ENCODE results near the gene CACFD1. TPM values are rescaled to one million over a fixed set of nuclear protein-coding genes. Genes with fewer than 3 reads are reported as not detected.

The CACFD1 gene
- total and polyA plus RNA-seq, 9 of the 15 experiments (the other 6 are each of a cell fraction or from before 2014, with no cell fraction given), result 0.11 to 1.4 (median 1.1) TPM; not detected in 2

GRCh38 chr9:133417541-133418461 is 42.0 kb upstream of the CACFD1 start, which contains the start of gene REXO4 (continued):
- TF ChIP-seq IRF9 (tag; IDR thresholded peaks at IDR 0.05) (no peak), BCOR (IDR thresholded peaks at IDR 0.05) (peak; percentile 75), ZNF583 (CRISPR knock-in tag; IDR thresholded peaks at IDR 0.05) (0 out of 2 replicates have a peak, but pooled peaks have one; percentile 32), POLR2A (conservative IDR thresholded peaks at IDR 0.05) (peak; percentile 82), PHF8 (IDR thresholded peaks at IDR 0.05; ENCODE audit: borderline replicate concordance, low read length) (peak; percentile 95), MTA2 (IDR thresholded peaks at IDR 0.05; ENCODE audit: low read depth) (peak; percentile 17; the same call in 1 of the 2 replicates), PHTF2 (CRISPR knock-in tag; IDR thresholded peaks at IDR 0.05) (no peak), CSDE1 (IDR thresholded peaks at IDR 0.05) (0 out of 4 replicates have a peak, but pooled peaks of 1 of the 2 experiments have one; percentile 57), E2F4 (CRISPR knock-in tag; IDR thresholded peaks at IDR 0.05; ENCODE audit: low read depth) (no peak), RCOR1 (IDR thresholded peaks at IDR 0.05; ENCODE audit: borderline replicate concordance in 1 of 2, low read depth in 2 of 2, low read length in 2 of 2) (peak in 1 of 2 experiments; percentile 60; a peak in 2 of 4 replicates), TEAD1 (CRISPR knock-in tag; IDR thresholded peaks at IDR 0.05) (peak; percentile 72 to 75; a peak in 3 of 4 replicates), POLR2AphosphoS5 (IDR thresholded peaks at IDR 0.05; ENCODE audit: control insufficient read depth, insufficient read depth, low read depth, low read length) (no peak), DNMT1 (IDR thresholded peaks at IDR 0.05) (0 out of 2 replicates have a peak, but pooled peaks have one; percentile 56), ZNF444 (CRISPR knock-in tag; IDR thresholded peaks at IDR 0.05) (no peak), CBX8 (IDR thresholded peaks at IDR 0.05; ENCODE audit: borderline replicate concordance, extremely low read depth, low read depth, low read length, poor library complexity, severe bottlenecking) (no peak), EHMT2 (IDR thresholded peaks at IDR 0.05) (peak; percentile 54; the same call in 1 of the 2 replicates), ARID3B (CRISPR knock-in tag; IDR thresholded peaks at IDR 0.05; ENCODE audit: borderline replicate concordance) (no peak), STAT5A (IDR thresholded peaks at IDR 0.05; ENCODE audit: borderline replicate concordance, low read length) (no peak), ZNF436 (CRISPR knock-in tag; IDR thresholded peaks at IDR 0.05) (no peak), BRD9 (IDR thresholded peaks at IDR 0.05; ENCODE audit: low read depth, partially characterized antibody) (peak; percentile 72), ZNF75A (CRISPR knock-in tag; IDR thresholded peaks at IDR 0.05) (no peak), MXI1 (IDR thresholded peaks at IDR 0.05; ENCODE audit: low read depth, low read length) (0 out of 2 replicates have a peak, but pooled peaks have one; percentile 74), PCBP1 (IDR thresholded peaks at IDR 0.05; ENCODE audit: low read depth, low read length, poor library complexity, severe bottlenecking) (peak; percentile 89), SRSF9 (IDR thresholded peaks at IDR 0.05; ENCODE audit: borderline replicate concordance, low read depth, low read length) (no peak), GABPB1 (CRISPR knock-in tag; IDR thresholded peaks at IDR 0.05) (peak; percentile 100)
